ENCODE results near the gene CEP57L1.

Gene CEP57L1

GRCh38 chr6:109095036-109095834 lies at the start of gene CEP57L1:
Gene CEP57L1, plus strand, starts transcription at chr6:109095507. Its CDS starts 49,715 bp downstream, at chr6:109145222.
- in situ Hi-C loops (cut with HindIII; ENCODE audit: low sequenced_read_pairs) = loop anchor here (25.0 kb wide), 1 partner anchor 558 kb away; no protein-coding TSS in a partner anchor

GRCh38 chr6:109048176-109048575 lies 47.1 kb upstream of the CEP57L1 start:
- in situ Hi-C loops (cut with HindIII; ENCODE audit: low sequenced_read_pairs) = no loop called here

DNA sequence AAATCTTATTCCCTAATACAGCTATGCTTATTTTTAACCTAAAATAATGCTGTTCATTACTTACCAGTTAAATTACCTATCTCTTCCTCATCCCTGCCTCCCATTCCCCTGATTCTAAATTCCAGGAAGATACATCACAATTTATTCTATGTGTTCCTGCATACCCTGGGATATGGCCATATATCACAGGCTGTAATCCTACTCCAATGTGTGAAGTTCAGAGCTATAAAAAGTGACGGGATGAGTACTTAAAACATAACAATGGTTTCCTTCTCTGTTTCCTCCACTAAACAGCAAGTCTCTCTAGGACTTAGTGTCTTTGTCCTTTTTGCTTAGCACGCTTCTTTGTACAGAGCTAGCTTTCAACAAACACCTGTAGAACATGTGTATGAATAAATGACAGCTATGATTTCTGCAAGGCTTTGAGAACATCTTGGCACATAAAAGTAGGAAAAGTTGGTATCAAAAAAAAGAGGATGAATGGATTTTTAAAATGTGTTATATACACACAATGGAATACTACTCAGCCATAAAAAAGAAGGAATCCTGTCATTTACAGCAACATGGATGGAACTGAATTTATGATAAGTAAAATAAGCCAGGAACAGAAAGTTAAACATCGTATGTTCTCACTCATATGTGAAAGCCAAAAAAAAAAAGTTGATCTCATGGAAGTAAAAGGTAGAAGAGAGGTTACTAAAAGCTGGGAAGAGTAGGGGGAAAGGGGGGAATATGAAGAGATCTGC lies 46.5 kb upstream of the CEP57L1 start:
- in situ Hi-C loops (cut with HindIII; ENCODE audit: low sequenced_read_pairs) = no loop called here

GRCh38 chr6:109050012-109050411 lies 45.3 kb upstream of the CEP57L1 start:
- in situ Hi-C loops (cut with HindIII; ENCODE audit: low sequenced_read_pairs) = no loop called here

GRCh38 chr6:109050447-109051102 lies 44.7 kb upstream of the CEP57L1 start:
- in situ Hi-C loops (cut with HindIII; ENCODE audit: low sequenced_read_pairs) = no loop called here

GRCh38 chr6:109051301-109052017 lies 43.8 kb upstream of the CEP57L1 start:
- in situ Hi-C loops (cut with HindIII; ENCODE audit: low sequenced_read_pairs) = no loop called here

DNA sequence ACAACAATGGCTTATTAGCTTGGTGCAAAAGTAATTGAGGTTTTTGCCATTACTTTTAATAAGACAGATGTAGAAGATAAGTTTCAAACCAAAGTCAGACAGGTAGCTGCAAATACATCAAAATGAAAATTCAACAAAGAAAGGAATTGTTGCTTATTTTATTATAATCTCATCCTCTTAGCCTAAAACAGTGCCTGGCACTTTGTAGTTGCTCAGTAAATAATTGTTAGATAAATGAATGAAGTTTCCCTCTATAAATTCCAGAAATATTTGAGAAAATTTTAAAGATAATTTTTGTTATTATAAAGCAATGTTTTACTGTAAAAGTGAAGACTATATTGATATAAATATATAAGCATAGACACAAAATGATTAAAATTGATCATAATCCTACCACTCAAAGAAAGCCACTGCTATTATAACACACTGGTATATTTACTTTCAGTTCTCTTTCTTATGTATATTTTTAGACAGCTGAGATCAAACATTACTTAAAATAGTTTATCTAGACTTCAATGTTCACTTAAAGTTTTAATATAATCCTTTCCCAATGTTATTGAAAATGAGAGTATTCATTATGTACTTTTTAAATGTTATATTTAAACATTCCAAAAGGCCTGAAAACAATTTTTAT lies 43.2 kb upstream of the CEP57L1 start:
- in situ Hi-C loops (cut with HindIII; ENCODE audit: low sequenced_read_pairs) = no loop called here

DNA sequence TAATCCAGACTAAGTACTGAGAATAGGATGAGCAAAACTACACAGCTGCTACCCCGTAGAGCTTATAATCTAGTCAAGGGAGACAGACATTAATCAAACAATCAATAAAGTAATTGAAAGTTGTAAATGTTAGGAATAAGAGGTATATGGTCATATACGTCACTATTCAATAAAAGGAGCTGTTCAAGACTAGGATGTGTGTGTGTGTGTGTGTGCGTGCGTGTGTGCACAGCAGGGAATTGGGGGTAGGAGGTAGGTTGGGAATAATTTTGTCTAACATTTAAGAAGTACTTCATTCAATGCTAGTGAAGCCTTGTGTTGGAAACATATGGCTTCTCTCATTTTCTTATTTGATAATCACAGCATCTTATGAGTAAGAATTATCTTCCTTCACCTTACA lies 42.5 kb upstream of the CEP57L1 start:
- in situ Hi-C loops (cut with HindIII; ENCODE audit: low sequenced_read_pairs) = no loop called here

DNA sequence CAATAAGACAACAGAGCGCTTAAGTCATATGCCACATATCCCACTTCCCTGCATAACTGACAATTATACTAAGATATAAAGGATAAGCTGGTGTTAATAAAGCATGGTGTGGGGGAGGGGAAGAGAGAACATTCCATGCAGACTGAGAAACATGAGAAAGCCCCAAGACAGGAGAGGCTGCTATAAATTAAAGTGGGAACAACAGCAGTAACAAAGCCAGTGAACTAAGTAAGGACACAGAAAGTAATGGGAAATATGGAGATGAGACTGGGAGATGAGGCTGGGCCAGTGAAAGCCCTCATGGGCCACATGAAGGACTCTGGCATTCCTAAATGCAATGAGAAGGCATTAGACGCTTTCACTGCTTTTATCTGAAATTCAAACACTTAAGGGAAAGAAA lies 42.0 kb upstream of the CEP57L1 start:
- in situ Hi-C loops (cut with HindIII; ENCODE audit: low sequenced_read_pairs) = no loop called here

DNA sequence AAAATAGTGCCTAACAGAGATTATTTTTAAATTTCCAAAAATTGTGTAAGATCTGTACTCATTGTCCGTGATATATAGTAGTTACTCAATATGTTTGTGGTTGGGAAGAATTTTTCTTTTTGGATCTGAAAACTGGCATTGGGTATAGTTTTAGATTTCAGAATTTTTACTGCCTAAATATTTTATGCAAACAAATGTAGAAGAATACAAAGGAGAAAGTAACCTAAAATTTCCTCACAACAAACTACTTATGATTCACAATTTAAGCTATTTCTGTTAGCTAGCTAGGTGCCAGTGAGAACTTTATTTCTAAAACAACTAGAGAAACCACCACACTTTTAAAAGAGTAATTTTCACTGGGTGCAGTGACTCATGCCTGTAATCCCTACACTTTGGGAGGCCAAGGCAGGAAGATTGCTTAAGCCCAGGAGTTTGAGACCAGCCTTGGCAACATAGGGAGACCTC lies 39.5 kb upstream of the CEP57L1 start:
- in situ Hi-C loops (cut with HindIII; ENCODE audit: low sequenced_read_pairs) = no loop called here

- in situ Hi-C loops (cut with HindIII; ENCODE audit: low sequenced_read_pairs) = no loop called here
Observed at GRCh38 chr6:109056661-109057060, 38.6 kb upstream of the CEP57L1 start.

DNA sequence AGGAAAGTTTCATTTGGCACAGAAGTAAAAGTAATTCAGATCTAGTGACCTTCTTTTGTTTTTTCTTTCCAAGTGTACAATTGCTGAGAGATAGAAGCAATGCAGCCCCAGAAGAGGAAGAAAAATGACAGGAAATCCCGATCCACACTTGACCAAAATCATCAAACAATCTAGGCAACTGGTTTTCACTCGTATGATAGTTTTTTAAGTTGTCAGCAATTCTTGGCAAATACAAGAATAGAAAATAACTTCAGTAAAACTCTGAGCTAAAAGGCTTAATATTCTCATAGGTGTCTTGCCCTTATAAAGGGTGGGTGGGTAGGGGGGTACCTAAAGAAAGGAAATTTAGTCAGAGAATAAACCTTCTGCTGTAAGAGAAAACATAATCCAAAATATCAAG lies 36.7 kb upstream of the CEP57L1 start:
- in situ Hi-C loops (cut with HindIII; ENCODE audit: low sequenced_read_pairs) = no loop called here

GRCh38 chr6:109059153-109059552 lies 36.2 kb upstream of the CEP57L1 start:
- in situ Hi-C loops (cut with HindIII; ENCODE audit: low sequenced_read_pairs) = no loop called here

- in situ Hi-C loops (cut with HindIII; ENCODE audit: low sequenced_read_pairs) = no loop called here
Observed at GRCh38 chr6:109059571-109060021, 35.7 kb upstream of the CEP57L1 start.

- in situ Hi-C loops (cut with HindIII; ENCODE audit: low sequenced_read_pairs) = no loop called here
Observed at GRCh38 chr6:109060571-109060970, 34.7 kb upstream of the CEP57L1 start.

DNA sequence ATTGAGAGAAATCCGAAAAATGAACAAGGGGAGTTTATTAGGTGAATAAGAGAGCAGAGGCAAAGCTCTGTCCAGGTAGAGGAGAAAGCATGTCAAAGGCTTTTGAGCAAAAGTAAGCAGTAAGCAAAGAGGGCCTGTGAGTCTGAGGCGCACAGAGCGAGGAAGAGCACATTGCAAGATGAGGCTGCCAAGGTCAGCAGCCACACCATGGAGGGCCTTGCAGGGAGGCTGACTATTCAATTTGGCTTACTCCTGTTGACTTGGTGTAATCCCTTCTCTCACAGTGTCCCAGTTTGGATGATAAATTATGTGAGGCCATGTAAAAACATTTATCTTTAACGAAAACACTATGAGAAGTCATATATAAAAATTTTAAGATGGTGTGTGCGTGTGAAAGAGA lies 33.1 kb upstream of the CEP57L1 start:
- in situ Hi-C loops (cut with HindIII; ENCODE audit: low sequenced_read_pairs) = no loop called here

DNA sequence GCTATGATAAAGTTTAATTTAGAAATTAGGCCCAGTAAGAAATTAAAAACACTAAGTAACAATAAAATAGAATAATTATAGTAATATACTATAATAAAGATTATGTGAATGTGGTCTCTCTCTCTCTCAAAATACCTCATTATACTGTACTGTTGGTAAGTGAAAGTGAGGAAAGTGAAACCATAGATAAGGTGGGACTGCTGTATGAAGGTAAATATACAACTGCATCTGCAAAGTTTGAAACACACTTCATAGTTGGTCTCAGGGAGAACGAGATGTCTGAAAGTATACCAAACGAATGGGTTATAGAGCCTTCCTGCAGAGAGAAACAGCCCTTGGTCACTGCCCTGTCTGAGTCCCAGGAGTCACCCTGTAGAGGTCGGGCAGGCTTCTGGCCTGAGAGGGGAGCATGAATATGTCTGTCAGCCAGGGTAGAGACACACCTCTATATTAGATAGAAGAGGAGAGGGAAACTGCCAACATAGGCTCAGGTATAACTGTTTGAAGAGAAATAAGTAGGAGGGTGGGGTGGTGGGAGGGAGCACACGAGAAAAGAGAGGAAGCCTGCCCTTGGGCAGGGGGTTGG lies 32.4 kb upstream of the CEP57L1 start:
- in situ Hi-C loops (cut with HindIII; ENCODE audit: low sequenced_read_pairs) = no loop called here

- in situ Hi-C loops (cut with HindIII; ENCODE audit: low sequenced_read_pairs) = loop anchor here (5.0 kb wide), 1 partner anchor 47 kb away; no protein-coding TSS in a partner anchor
Observed at GRCh38 chr6:109069746-109070145, 25.6 kb upstream of the CEP57L1 start.

DNA sequence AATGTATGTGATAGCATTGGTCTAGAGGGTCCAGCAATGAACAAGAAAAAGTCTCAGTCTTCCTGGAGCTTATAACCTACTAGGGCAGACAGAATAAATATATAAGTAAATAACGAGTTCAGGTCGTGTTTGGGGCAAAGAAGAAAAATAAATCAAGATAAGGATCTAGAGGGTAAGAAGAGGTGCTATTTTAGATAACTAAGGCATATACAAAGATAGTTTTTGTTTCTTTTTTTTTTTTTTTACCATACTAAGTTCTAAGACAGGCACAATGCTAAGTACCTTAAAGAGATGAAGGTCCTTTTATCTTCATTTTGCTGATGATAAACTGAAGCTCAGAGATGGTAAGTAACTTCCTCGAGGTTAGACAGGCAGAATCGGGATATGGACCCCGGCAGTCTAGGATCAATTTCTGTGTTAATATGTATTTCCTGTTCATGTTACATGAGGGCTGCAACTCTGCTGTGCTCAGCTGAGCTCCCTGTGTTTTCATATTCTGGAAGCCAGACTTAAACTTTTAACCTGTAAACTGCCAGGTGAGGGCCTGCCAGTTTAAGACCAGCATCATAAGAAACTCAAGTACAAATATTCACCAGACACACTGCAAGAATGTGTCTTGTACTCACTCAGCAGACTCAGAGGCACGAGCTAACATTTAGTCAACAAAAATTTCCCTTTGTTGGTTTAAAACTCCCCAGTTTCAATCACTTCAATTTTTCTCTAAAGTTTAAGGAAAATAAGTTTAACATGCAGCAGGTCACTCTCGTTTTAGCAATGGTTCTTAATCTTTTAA lies 24.0 kb upstream of the CEP57L1 start:
- in situ Hi-C loops (cut with HindIII; ENCODE audit: low sequenced_read_pairs) = no loop called here
